Measurements from ENCODE around the gene AGBL5. TPM values are rescaled to one million over a fixed set of nuclear protein-coding genes. Genes with fewer than 3 reads are reported as not detected.

AGBL5 gene
- total RNA-seq, 1 experiment from 2014 or later = 40.0 TPM

- H3K9me3 ChIP-seq (ENCODE audit: control insufficient read depth in 1 of 2, insufficient read depth in 1 of 2, low read depth in 1 of 2, low read length in 2 of 2) = no peaks in the 10 kb centered on the region
- DNase-seq (ENCODE audit: low read depth, low spot score) (no peak), ATAC-seq (no peak)
- H3K9me2 ChIP-seq (ENCODE audit: insufficient read depth) = no peaks in the 10 kb centered on the region
- no peak for TF ChIP-seq CBX3 (IDR thresholded peaks at IDR 0.05; ENCODE audit: low read depth)
- TF ChIP-seq ATF3 (IDR thresholded peaks at IDR 0.05) = no peak
- TF ChIP-seq TCF7L2 (IDR thresholded peaks at IDR 0.05; ENCODE audit: borderline replicate concordance, extremely low read depth, insufficient read depth, insufficient read length) = no peak
- no peak for TF ChIP-seq EGR1 (IDR thresholded peaks at IDR 0.05; ENCODE audit: low read depth)
- no peak for TF ChIP-seq RAD21 (IDR thresholded peaks at IDR 0.05; ENCODE audit: low read depth)
- H3K9ac ChIP-seq (ENCODE audit: low read length) = no peak overlapping the region
- no peaks in the 10 kb centered on the region for H3K27me3 ChIP-seq (ENCODE audit: insufficient read depth, low read length)
- H4K20me1 ChIP-seq (ENCODE audit: insufficient read depth) = peaks cover 5% of the 10 kb centered on the region; the same call in 1 of the 2 replicates
- no TSS peak for BruUV-seq (replicated peaks)
- peaks cover 7 to 8% of the 10 kb centered on the region in 2 experiments; a peak in 3 of 4 replicates for H3K4me1 ChIP-seq (ENCODE audit: control insufficient read depth in 1 of 2, insufficient read depth in 2 of 2, low read length in 2 of 2)
- no peak overlapping the region for H3K27ac ChIP-seq (ENCODE audit: low read depth, low read length)
- ChIA-PET POLR2A (interaction anchor here (0.7 kb wide), 1 partner anchor 12 kb away, joined by 3 read pairs; no protein-coding TSS in a partner anchor), CTCF (no interaction called here), RAD21 (ENCODE audit: low non-redundant PET in 1 of 2, low total read pairs in 2 of 2, uncharacterized antibody in 2 of 2, unreplicated experiment in 2 of 2) (no interaction called here)
- intact Hi-C loops (cut with micrococcal nuclease) = no loop called here
- H3K79me2 ChIP-seq (ENCODE audit: insufficient read depth, low read length) = peaks cover 27% of the 10 kb centered on the region
- peaks cover 39 to 53% of the 10 kb centered on the region in 2 experiments; a peak in 3 of 4 replicates for H3K36me3 ChIP-seq (ENCODE audit: control insufficient read depth in 1 of 2, insufficient read depth in 2 of 2, low read length in 2 of 2)
- H3K4me3 ChIP-seq (replicated peaks in 1 of 2; ENCODE audit: low read depth in 1 of 2, low read length in 2 of 2) = no peak overlapping the region
- no peak overlapping the region for H2AFZ ChIP-seq (ENCODE audit: low read depth, low read length, poor library complexity, severe bottlenecking)
- no peak overlapping the region for H3K4me2 ChIP-seq (ENCODE audit: low read length)
These were observed 13.5 kb upstream of the AGBL5 start for GRCh38 chr2:27038012-27038411.

GRCh38 chr2:27038631-27039339 is 12.7 kb upstream of the AGBL5 start:
- no peak overlapping the region for H3K27ac ChIP-seq (ENCODE audit: low read depth, low read length)
- no peak overlapping the region for H3K9ac ChIP-seq (ENCODE audit: low read length)
- peaks cover 39 to 53% of the 10 kb centered on the region in 2 experiments; a peak in 3 of 4 replicates for H3K36me3 ChIP-seq (ENCODE audit: control insufficient read depth in 1 of 2, insufficient read depth in 2 of 2, low read length in 2 of 2)
- H3K79me2 ChIP-seq (ENCODE audit: insufficient read depth, low read length) = peaks cover 19% of the 10 kb centered on the region
- no peak overlapping the region for H2AFZ ChIP-seq (ENCODE audit: low read depth, low read length, poor library complexity, severe bottlenecking)
- H3K27me3 ChIP-seq (ENCODE audit: insufficient read depth, low read length) = no peaks in the 10 kb centered on the region
- no peaks in the 10 kb centered on the region for H3K9me2 ChIP-seq (ENCODE audit: insufficient read depth)
- TF ChIP-seq POLR2A (IDR thresholded peaks at IDR 0.05; ENCODE audit: borderline replicate concordance, extremely low read depth, insufficient read depth, insufficient read length) (no peak), ZNF274 (IDR thresholded peaks at IDR 0.05; ENCODE audit: low read depth, low read length) (no peak), POLR2AphosphoS5 (IDR thresholded peaks at IDR 0.05; ENCODE audit: low read depth, low read length) (no peak)
- intact Hi-C loops (cut with micrococcal nuclease) = no loop called here
- no TSS peak for BruUV-seq (replicated peaks)
- ATAC-seq (no peak), DNase-seq (ENCODE audit: low read depth, low spot score) (no peak)
- ChIA-PET RAD21 (ENCODE audit: low non-redundant PET in 1 of 2, low total read pairs in 2 of 2, uncharacterized antibody in 2 of 2, unreplicated experiment in 2 of 2) (no interaction called here), CTCF (interaction anchor here (1.2 kb wide), 1 partner anchor 77 kb away, joined by 3 read pairs; no protein-coding TSS in a partner anchor), POLR2A (interaction anchor here (0.7 kb wide), 1 partner anchor 12 kb away, joined by 3 read pairs; no protein-coding TSS in a partner anchor)
- H3K9me3 ChIP-seq (ENCODE audit: control insufficient read depth in 1 of 2, insufficient read depth in 1 of 2, low read depth in 1 of 2, low read length in 2 of 2) = no peaks in the 10 kb centered on the region
- H4K20me1 ChIP-seq (ENCODE audit: insufficient read depth) = peaks cover 5% of the 10 kb centered on the region; the same call in 1 of the 2 replicates
- no peak overlapping the region for H3K4me3 ChIP-seq (replicated peaks in 1 of 2; ENCODE audit: low read depth in 1 of 2, low read length in 2 of 2)
- H3K4me1 ChIP-seq (ENCODE audit: control insufficient read depth in 1 of 2, insufficient read depth in 2 of 2, low read length in 2 of 2) = peaks cover 5% of the 10 kb centered on the region in 2 experiments; a peak in 3 of 4 replicates
- no peak overlapping the region for H3K4me2 ChIP-seq (ENCODE audit: low read length)

All from HCT116 (cell line).